GM12874 (cell line): ENCODE results near the gene BMP10.

Source experiments
- TF ChIP-seq, protein P1 (sequence below): IDR thresholded peaks from 2 replicates; pipeline ENCODE4 v1.5.1; 2011; ENCODE audit warnings: low read depth, mild to moderate bottlenecking, control low read depth, low read length, moderate library complexity; ENCODE audit not compliant: insufficient read depth

BMP10 gene, protein sequence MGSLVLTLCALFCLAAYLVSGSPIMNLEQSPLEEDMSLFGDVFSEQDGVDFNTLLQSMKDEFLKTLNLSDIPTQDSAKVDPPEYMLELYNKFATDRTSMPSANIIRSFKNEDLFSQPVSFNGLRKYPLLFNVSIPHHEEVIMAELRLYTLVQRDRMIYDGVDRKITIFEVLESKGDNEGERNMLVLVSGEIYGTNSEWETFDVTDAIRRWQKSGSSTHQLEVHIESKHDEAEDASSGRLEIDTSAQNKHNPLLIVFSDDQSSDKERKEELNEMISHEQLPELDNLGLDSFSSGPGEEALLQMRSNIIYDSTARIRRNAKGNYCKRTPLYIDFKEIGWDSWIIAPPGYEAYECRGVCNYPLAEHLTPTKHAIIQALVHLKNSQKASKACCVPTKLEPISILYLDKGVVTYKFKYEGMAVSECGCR

DNA sequence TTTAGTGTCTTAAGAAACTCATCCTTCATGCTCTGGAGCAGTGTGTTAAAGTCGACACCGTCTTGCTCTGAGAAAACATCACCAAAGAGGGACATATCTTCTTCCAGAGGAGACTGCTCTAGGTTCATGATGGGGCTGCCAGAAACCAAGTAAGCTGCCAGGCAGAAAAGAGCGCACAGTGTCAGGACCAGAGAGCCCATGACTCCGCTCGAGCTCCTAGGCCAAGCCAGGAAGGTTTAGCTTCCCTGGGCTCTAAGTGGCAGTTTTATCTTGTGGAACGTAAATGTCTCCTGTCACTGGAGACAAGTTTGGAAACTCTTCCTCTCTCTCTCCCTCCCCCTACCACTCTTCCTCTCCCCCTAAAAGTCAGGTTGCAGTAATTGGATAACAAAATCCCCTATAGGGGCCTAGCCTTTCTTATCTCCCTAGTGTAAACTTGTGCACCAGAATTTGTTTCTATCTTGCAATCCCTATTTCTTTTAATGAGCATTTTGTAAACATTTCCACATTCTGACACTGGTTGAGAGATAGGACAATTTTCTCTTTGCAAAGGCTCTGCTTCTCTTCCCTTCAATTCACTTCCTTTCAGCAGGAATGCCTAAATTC, at the start of gene BMP10:
Gene BMP10, minus strand, starts transcription at position 239 of the 606 bp plus-strand sequence. Its CDS starts 39 bp downstream, at position 200.
- TF ChIP-seq, protein P1, sequence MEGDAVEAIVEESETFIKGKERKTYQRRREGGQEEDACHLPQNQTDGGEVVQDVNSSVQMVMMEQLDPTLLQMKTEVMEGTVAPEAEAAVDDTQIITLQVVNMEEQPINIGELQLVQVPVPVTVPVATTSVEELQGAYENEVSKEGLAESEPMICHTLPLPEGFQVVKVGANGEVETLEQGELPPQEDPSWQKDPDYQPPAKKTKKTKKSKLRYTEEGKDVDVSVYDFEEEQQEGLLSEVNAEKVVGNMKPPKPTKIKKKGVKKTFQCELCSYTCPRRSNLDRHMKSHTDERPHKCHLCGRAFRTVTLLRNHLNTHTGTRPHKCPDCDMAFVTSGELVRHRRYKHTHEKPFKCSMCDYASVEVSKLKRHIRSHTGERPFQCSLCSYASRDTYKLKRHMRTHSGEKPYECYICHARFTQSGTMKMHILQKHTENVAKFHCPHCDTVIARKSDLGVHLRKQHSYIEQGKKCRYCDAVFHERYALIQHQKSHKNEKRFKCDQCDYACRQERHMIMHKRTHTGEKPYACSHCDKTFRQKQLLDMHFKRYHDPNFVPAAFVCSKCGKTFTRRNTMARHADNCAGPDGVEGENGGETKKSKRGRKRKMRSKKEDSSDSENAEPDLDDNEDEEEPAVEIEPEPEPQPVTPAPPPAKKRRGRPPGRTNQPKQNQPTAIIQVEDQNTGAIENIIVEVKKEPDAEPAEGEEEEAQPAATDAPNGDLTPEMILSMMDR: no peak

DNA sequence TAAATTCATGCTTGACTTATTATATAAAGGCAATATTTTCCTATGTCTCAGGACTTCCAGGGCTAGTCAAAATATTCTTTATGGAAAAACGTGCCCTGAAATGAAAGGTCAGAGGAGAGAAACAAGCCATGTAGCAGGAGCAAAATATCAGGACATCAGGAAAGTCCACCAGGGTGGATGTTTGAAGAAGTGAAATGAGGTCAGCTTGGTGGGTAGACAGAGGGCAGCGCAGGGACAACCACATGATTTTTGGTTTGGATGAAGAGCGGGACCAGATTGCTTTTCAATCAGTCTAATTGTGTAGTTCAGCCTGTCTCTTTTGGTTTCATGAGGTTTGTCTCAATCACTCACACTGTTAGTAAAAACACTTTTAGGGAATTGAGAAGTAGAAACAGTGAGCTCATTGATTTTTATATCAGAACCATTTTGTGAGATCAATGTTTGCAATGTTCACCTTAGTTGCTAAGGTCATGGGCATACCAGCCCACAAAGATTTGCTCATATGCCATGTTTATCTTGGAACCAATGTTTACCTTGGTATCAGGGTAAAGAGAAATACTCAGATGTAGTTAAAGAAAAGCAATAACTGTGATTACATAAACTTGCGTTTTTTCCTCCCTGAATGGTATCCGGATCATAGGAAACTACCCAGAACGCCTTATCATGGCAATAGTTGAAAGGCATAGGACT, 49.4 kb upstream of the BMP10 start:
- TF ChIP-seq, protein P1: no peak

DNA sequence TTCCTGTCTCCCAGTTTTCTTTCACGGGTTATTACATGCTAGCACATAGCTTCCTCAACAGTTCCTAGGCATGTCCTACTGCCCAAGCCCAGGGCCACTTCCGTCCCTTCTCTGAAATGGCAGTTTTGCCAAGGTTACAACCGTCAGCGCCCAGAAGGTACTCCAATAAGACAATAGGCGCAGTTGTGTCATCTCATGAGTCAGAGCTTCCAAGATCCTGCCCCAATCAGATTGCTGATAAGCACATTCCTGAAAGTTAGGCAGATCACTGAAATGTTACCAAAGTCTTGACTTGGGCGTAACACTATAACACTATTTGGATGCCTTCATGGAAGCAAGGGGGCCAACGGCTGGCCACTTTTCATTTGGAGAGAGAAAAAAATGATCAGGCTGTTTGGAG, 47.3 kb upstream of the BMP10 start:
- TF ChIP-seq, protein P1: no peak

DNA sequence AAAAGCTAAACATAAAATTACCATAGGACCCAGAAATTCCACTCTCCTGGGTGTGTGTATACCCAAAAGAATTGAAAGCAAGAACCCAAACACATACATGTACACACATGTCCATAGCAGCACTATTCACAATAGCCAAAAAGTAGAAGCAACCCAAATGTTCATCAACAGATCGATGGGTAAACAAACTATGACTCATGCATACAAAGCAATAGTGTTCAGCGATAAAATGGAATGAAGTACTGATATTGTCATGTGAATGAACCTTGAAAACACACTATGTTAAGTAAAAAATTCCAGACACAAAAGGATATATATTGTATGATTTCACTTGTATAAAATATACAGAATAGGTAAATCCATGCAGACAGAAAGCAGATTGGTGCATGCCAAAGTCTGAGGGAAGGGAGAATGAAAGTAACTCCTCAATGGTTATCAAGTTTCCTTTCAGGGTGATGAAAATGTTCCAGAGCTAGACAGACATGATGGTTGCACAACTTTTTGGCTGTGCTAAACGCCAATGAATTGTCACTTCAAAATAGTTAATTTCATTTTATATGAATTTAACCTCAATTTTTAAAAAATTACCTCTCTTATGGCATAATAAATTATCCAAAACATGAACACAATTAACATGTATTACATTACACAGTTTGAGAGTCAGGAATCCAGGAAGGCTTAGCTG, 46.0 kb upstream of the BMP10 start:
- TF ChIP-seq, protein P1: no peak

DNA sequence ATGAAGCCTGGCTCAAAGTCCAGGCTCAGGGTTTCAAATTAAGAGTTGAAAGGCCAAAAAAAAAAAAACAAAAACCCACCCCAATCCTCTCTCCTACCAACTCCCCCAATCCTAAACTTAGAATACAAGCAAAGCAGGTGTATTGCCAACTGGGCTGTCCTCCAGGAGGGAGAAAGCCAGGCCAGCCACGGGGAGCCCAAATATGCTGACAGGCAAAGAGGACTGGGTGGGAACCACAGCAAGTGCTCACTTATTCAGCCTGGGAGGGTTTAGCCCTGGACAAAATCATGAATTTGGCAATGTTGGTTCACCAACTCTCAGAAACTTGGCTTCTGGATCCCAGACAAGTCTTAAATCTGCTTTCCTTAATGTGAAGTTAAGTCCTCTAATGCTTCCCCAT, 45.0 kb upstream of the BMP10 start:
- TF ChIP-seq, protein P1: no peak

DNA sequence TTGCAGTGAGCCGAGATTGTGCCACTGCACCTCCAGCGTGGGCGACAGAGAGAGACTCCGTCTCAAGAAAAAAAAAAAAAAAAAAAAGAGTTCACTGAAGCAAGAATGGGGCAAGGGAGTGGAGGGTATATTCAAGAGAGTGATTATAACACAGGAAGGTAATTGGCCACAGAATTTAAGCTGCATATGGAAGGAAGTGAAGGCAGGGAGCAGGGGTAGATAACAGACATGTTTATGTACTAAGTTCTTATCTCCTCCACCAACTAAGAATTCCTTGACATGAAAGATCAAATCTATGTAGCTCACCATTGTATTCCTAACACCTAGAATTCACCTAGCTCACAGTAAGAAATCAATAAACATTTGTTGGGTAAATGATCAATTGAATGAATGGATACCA, 44.2 kb upstream of the BMP10 start:
- TF ChIP-seq, protein P1: no peak

DNA sequence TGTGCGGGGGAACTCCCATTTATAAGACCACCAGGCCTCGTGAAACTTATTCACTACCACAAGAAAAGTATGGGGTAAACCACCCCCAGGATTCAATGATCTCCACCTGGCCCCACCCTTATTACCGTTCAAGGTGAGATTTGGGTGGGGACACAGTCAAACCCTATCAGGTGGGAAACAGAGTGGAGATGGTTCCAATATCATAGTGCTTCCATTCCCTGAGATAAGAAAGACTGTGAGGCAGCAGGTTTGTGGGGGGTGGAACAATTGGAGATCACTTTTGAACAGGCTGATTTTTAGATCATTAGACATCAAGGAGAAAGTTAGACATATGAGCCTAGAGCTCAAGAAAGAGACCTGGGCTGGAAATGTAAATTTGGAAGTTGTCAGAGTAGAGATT, 42.2 kb upstream of the BMP10 start:
- TF ChIP-seq, protein P1: no peak
